ENCODE results near the gene FRMPD4.

Gene FRMPD4

DNA sequence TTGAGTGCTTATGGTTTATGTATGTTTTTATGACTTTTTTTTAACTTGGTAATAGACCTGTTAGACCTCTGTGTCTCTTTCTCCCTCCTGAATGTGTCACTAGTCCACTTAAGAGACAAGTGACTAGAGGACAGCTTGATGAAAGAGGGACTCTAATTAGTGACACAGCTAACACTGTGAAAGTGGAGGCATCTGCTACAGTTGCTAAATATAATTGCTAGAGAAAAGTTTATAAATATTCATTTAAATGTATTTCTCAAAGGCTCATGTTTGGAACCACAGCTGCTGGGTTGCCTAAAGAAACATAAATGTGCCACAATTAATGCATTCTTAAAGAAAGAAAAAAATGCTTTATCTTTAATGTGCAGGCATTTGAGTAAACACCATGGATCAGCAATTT is 176.4 kb downstream of the FRMPD4 start:
- TF ChIP-seq CTCF (conservative IDR thresholded peaks at IDR 0.05; ENCODE audit: low read depth) = no peak
- POLR2A ChIA-PET (ENCODE audit: low non-redundant PET) = no interaction called here
- no peak overlapping the region for H3K27ac ChIP-seq
- CTCF ChIA-PET = no interaction called here
- no peak for DNase-seq (ENCODE audit: low spot score)

GRCh38 chrX:12315526-12315925 is 177.3 kb downstream of the FRMPD4 start:
- no peak overlapping the region for H3K27ac ChIP-seq
- TF ChIP-seq CTCF (conservative IDR thresholded peaks at IDR 0.05; ENCODE audit: low read depth) = no peak
- DNase-seq (ENCODE audit: low spot score) = no peak
- ChIA-PET CTCF (interaction anchor here (0.7 kb wide), 1 partner anchor 1522 kb away, joined by 5 read pairs; no protein-coding TSS in a partner anchor), POLR2A (ENCODE audit: low non-redundant PET) (no interaction called here)

GRCh38 chrX:12319003-12319519 is 180.8 kb downstream of the FRMPD4 start:
- no peak overlapping the region for H3K27ac ChIP-seq
- no peak for TF ChIP-seq CTCF (conservative IDR thresholded peaks at IDR 0.05; ENCODE audit: low read depth)
- no peak for DNase-seq (ENCODE audit: low spot score)
- CTCF ChIA-PET = interaction anchor here (0.5 to 0.9 kb wide), 2 partner anchors 238 to 516 kb away, joined by 3 to 4 read pairs; no protein-coding TSS in a partner anchor
- POLR2A ChIA-PET (ENCODE audit: low non-redundant PET) = no interaction called here

GRCh38 chrX:12319992-12320391 is 181.7 kb downstream of the FRMPD4 start:
- no peak for TF ChIP-seq CTCF (conservative IDR thresholded peaks at IDR 0.05; ENCODE audit: low read depth)
- ChIA-PET POLR2A (ENCODE audit: low non-redundant PET) (no interaction called here), CTCF (no interaction called here)
- H3K27ac ChIP-seq = no peak overlapping the region
- DNase-seq (ENCODE audit: low spot score) = no peak

GRCh38 chrX:12322031-12322430 is 183.8 kb downstream of the FRMPD4 start:
- DNase-seq (ENCODE audit: low spot score) = no peak
- POLR2A ChIA-PET (ENCODE audit: low non-redundant PET) = no interaction called here
- H3K27ac ChIP-seq = no peak overlapping the region
- CTCF ChIA-PET = no interaction called here
- TF ChIP-seq CTCF (conservative IDR thresholded peaks at IDR 0.05; ENCODE audit: low read depth) = no peak

GRCh38 chrX:12325171-12325570 is 186.9 kb downstream of the FRMPD4 start:
- H3K27ac ChIP-seq = no peak overlapping the region
- POLR2A ChIA-PET (ENCODE audit: low non-redundant PET) = no interaction called here

More at GRCh38 chrX:12325171-12325570, 186.9 kb downstream of the FRMPD4 start:
- CTCF ChIA-PET = no interaction called here
- no peak for TF ChIP-seq CTCF (conservative IDR thresholded peaks at IDR 0.05; ENCODE audit: low read depth)
- DNase-seq (ENCODE audit: low spot score) = no peak

Data from RWPE1 (cell line).